Pancreas (tissue), 10 donors: ENCODE measurements around the gene XYLT1. TPM values are rescaled to one million over a fixed set of nuclear protein-coding genes. Genes with fewer than 3 reads are reported as not detected.
A peak's percentile ranks its signal among the peaks of the same experiment; 100 is the strongest.

Source experiments
- ATAC-seq, 4 donors: fragments of 200-7000 bp; cut with Tn5 transposase; one replicate each; pipeline versions ENCODE4 v1.8.0 to v1.9.1; 2020; ENCODE audit warnings: mild to moderate bottlenecking in 4 of 4, moderate library complexity in 4 of 4
- DNase-seq, 6 donors: peaks; one replicate each; pipeline ENCODE4 v3.0.0-alpha.2; 2020
- FAIRE-seq: peaks from 2 replicates; lab custom pipeline; 2012; peaks lifted over from hg19 to GRCh38; lab: Jason Lieb, UNC
- H3K27ac ChIP-seq, 4 donors: fragments of 200-600 bp; sonication (generic); 1 replicate in 3 of 4; 2 replicates in 1 of 4; pipeline versions ENCODE4 v1.5.0 to v1.8.0; 2020
- H3K27me3 ChIP-seq, 4 donors: fragments of 200-600 bp; one replicate each; pipeline ENCODE4 v1.8.0; 2021
- H3K36me3 ChIP-seq, 3 donors: fragments of 200-600 bp; sonication (generic) in 1 of 3; one replicate each; pipeline versions ENCODE4 v1.5.0 to v1.8.0; 2020 to 2021
- H3K4me1 ChIP-seq, 3 donors: fragments of 200-600 bp; one replicate each; pipeline ENCODE4 v1.8.0; 2021
- H3K4me3 ChIP-seq, 4 donors: fragments of 200-600 bp; sonication (generic) in 2 of 4; one replicate each; pipeline versions ENCODE4 v1.5.0 to v1.8.0; 2020 to 2021
- H3K9me3 ChIP-seq, 4 donors: fragments of 200-600 bp; one replicate each; pipeline ENCODE4 v1.8.0; 2021
- WGBS, 2 donors: extraction: QIAGEN DNeasy Blood & Tissue Kit; methylation state at CpG; one replicate each; pipeline ENCODE4 v1.1.7; 2013; 5-methylcytosine and 5-hydroxymethylcytosine counted together
- intact Hi-C, 3 donors: fragments of 100-400 bp; cut with DNase I; formaldehyde crosslinking; loops; one replicate each; pipeline versions ENCODE4 v1.11.1 to v1.14.2; 2022
- polyA plus RNA-seq, 2 donors: library from polyadenylated mRNA; stranded (reverse); fragments of 200-250 nt; gene quantifications; one replicate each; pipeline ENCODE4 v1.2.3, GENCODE V29; 2013
- total RNA-seq, 6 donors: library from RNA; stranded (reverse); fragmentation: NEBNext Ultra II Directional in 4 of 6; extraction: Animal tissue kit (Norgen Biotek cat#: 25700) in 4 of 6; gene quantifications; one replicate each; pipeline versions ENCODE4 v1.2.1 to v1.2.4, GENCODE V29; 2021 to 2023
- TF ChIP-seq, protein P1 (sequence below), 4 donors: fragments of 200-600 bp; sonication (generic) in 3 of 4; IDR thresholded peaks; one replicate each; pipeline versions ENCODE4 v1.5.0 to v1.8.0; 2021; ENCODE audit warnings: antibody characterized with exemption in 4 of 4
- donor health status: healthy with polysubstance abuse.
- donor health status: DM: no; HTN: no; CAD: no; lungs with moderate emphysema.
- donor health status: DM: no; HTN: no; CAD: no.
- donor health status: control.
- donor health status: control.
- donor health status: Bipolar disorder and iron deficiency.
- donor health status: DM: yes; HTN: yes; CAD: no.
- donor health status: DM: no; HTN: no; CAD: no.
- donor health status: DM: no; HTN: no; CAD: no.
- donor health status: DM: yes; HTN: yes; CAD: no.

Gene XYLT1
- total and polyA plus RNA-seq, 8 donors, result 1.6 to 8.2 (median 4.6) TPM

DNA sequence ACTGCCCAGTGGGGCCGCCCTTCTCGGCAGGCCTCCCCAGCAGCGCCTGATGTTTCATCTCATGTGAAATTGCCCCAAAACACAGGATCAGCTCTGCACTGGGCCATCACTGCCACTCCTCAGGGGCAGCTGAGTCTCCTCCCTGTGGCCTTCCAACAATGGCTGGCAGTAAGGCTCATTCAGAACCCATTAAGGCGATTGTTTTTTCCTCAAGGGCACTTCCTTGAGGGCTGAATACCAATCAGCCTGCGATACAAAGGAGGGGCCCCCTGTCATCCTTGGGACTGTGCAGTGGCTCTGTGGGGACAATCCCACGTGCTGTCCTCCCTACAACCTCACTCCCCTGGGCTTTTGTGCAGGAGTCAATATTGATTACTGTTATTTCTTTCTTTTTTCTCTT is 47.5 kb downstream of the XYLT1 start:
- Histone ChIP-seq H3K9me3 (no peaks in the 10 kb centered on the region), H3K27ac (no peak overlapping the region), H3K36me3 (no peaks in the 10 kb centered on the region), H3K4me1 (no peaks in the 10 kb centered on the region), H3K27me3 (no peaks in the 10 kb centered on the region), H3K4me3 (no peak overlapping the region)
- WGBS, 2 donors, result 80 to 81% methylated on average over 6 of the region's 6 CpGs
- intact Hi-C loops, result no loop called here
- DNase-seq (no peak), FAIRE-seq (no peak), ATAC-seq (no peak)
- TF ChIP-seq, protein P1, sequence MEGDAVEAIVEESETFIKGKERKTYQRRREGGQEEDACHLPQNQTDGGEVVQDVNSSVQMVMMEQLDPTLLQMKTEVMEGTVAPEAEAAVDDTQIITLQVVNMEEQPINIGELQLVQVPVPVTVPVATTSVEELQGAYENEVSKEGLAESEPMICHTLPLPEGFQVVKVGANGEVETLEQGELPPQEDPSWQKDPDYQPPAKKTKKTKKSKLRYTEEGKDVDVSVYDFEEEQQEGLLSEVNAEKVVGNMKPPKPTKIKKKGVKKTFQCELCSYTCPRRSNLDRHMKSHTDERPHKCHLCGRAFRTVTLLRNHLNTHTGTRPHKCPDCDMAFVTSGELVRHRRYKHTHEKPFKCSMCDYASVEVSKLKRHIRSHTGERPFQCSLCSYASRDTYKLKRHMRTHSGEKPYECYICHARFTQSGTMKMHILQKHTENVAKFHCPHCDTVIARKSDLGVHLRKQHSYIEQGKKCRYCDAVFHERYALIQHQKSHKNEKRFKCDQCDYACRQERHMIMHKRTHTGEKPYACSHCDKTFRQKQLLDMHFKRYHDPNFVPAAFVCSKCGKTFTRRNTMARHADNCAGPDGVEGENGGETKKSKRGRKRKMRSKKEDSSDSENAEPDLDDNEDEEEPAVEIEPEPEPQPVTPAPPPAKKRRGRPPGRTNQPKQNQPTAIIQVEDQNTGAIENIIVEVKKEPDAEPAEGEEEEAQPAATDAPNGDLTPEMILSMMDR (IDR thresholded peaks at IDR 0.05), result no peak

DNA sequence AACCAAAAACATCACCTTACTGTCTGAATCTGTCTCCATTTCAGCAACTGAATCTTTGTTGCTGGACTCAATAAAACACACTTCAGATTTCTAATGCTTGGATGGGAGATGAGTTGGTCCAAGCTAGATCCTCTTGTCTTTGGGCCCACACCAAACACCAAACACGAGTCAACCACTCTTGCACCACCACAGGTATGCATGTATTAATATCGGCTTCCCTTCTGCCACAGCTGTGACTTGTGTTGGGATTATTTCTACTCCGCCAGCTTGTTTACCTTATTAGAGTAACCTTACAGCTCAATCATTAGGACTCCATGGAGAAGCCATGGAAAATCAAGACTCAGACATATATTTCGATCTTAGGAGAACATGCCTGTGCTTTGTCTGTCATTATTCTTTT is 49.9 kb downstream of the XYLT1 start:
- WGBS, 2 donors, result 78 to 95% methylated on average over 4 of the region's 4 CpGs
- FAIRE-seq, result no peak
- Histone ChIP-seq H3K27ac (no peak overlapping the region), H3K27me3 (no peaks in the 10 kb centered on the region), H3K9me3 (no peaks in the 10 kb centered on the region), H3K36me3 (no peaks in the 10 kb centered on the region), H3K4me1 (peaks cover 0 to 5% (median 4%) of the 10 kb centered on the region in 3 donors), H3K4me3 (no peak overlapping the region)
- TF ChIP-seq, protein P1 (IDR thresholded peaks at IDR 0.05), result no peak
- intact Hi-C loops, result no loop called here
- no peak for ATAC-seq
- DNase-seq, result no peak

GRCh38 chr16:17419266-17419665 is 51.5 kb downstream of the XYLT1 start:
- H3K27me3 ChIP-seq, result no peaks in the 10 kb centered on the region
- H3K27ac ChIP-seq, result no peak overlapping the region
- TF ChIP-seq, protein P1 (IDR thresholded peaks at IDR 0.05), result no peak
- intact Hi-C loops, result no loop called here
- FAIRE-seq (no peak), DNase-seq (no peak), ATAC-seq (no peak)
- no peaks in the 10 kb centered on the region for H3K9me3 ChIP-seq
- H3K4me1 ChIP-seq, result peaks cover 0 to 5% (median 4%) of the 10 kb centered on the region in 3 donors
- H3K4me3 ChIP-seq, result no peak overlapping the region
- WGBS, 2 donors, result 96 to 98% methylated on average over 4 of the region's 4 CpGs
- H3K36me3 ChIP-seq, result no peaks in the 10 kb centered on the region

DNA sequence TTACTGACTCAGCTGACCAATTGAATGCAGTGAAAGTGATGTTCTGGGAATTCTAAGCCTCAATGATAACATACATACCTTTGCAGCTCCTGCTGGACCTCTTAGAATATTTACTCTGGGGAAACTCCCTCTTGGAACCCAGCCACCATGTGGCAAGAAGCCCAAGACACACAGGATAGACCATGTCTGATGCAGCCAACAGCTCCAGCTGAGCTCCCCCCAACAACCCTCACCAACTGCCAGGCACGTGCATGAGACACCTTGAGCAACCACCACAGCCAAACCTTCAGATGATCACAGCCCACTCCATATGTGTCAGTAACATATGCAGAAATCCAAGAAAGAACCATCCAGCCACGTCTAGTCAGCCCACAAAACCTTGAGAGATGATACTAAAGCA is 53.0 kb downstream of the XYLT1 start:
- ATAC-seq, result no peak
- intact Hi-C loops, result no loop called here
- no peak for FAIRE-seq
- Histone ChIP-seq H3K9me3 (no peaks in the 10 kb centered on the region), H3K4me1 (peaks cover 0 to 5% (median 4%) of the 10 kb centered on the region in 3 donors), H3K4me3 (no peak overlapping the region), H3K27me3 (no peaks in the 10 kb centered on the region), H3K27ac (no peak overlapping the region), H3K36me3 (no peaks in the 10 kb centered on the region)
- DNase-seq, result no peak
- WGBS, 2 donors, result 86 to 90% methylated on average over 2 of the region's 2 CpGs
- TF ChIP-seq, protein P1 (IDR thresholded peaks at IDR 0.05), result no peak

- Histone ChIP-seq H3K36me3 (no peaks in the 10 kb centered on the region), H3K27ac (peak overlapping the region in 3 of 4 donors; percentile 3 to 62 (median 10)), H3K27me3 (no peaks in the 10 kb centered on the region), H3K4me3 (no peak overlapping the region), H3K9me3 (no peaks in the 10 kb centered on the region), H3K4me1 (peaks cover 0 to 5% (median 4%) of the 10 kb centered on the region in 3 donors)
- peak; percentile 57 to 84 (median 81) for ATAC-seq
- intact Hi-C loops, result no loop called here
- FAIRE-seq, result no peak
- 34 to 41% methylated on average over 14 of the region's 14 CpGs for WGBS, 2 donors
- DNase-seq, result peak in 3 of 6 donors; percentile 18 to 38 (median 19)
- TF ChIP-seq, protein P1 (IDR thresholded peaks at IDR 0.05), result no peak
Measured at GRCh38 chr16:17416461-17417311, 54.1 kb downstream of the XYLT1 start.
